Ovary (tissue), 9 donors: ENCODE measurements around the gene ANKRD39. TPM values are rescaled to one million over a fixed set of nuclear protein-coding genes. Genes with fewer than 3 reads are reported as not detected.

Experiments used
- DNase-seq, 5 donors: peaks; one replicate each; pipeline ENCODE4 v3.0.0-alpha.2; 2019 to 2020
- H3K27ac ChIP-seq, 2 donors: fragments of 200-600 bp; one replicate each; pipeline versions ENCODE4 v1.5.1 to v1.8.0; 2019 to 2022
- H3K27me3 ChIP-seq: fragments of 200-600 bp; one replicate; pipeline ENCODE4 v1.8.0; 2022
- H3K36me3 ChIP-seq: fragments of 200-600 bp; sonication (generic); one replicate; pipeline ENCODE4 v1.5.1; 2019
- H3K4me1 ChIP-seq: one replicate; pipeline ENCODE4 v1.8.1; 2013; ENCODE audit warnings: mild to moderate bottlenecking, moderate library complexity; ENCODE audit not compliant: insufficient read depth
- H3K4me3 ChIP-seq: fragments of 200-600 bp; sonication (generic); one replicate; pipeline ENCODE4 v1.5.1; 2017
- H3K9me3 ChIP-seq, 2 donors: fragments of 200-600 bp in 1 of 2; sonication (generic) in 1 of 2; one replicate each; pipeline versions ENCODE4 v1.5.1 to v1.8.1; 2013 to 2019; ENCODE audit warnings: mild to moderate bottlenecking in 1 of 2, moderate library complexity in 1 of 2
- EP300 ChIP-seq: sonication (generic); formaldehyde crosslinking; IDR thresholded peaks from one replicate; pipeline ENCODE4 v1.6.1; 2017; ENCODE audit warnings: antibody characterized with exemption
- POLR2A ChIP-seq: fragments of 450-650 bp; IDR thresholded peaks from one replicate; pipeline ENCODE4 v1.6.1; 2017; ENCODE audit warnings: antibody characterized with exemption, mild to moderate bottlenecking, moderate library complexity
- WGBS, 3 donors: extraction: QIAGEN DNeasy Blood & Tissue Kit in 1 of 3; methylation state at CpG; one replicate each; pipeline versions ENCODE4 v1.1.5 to v1.1.7; 2013 to 2017; 5-methylcytosine and 5-hydroxymethylcytosine counted together
- intact Hi-C, 4 donors: fragments of 100-400 bp; cut with DNase I; formaldehyde crosslinking; loops; one replicate each; pipeline versions ENCODE4 v1.11.0 to v1.15.1; 2022 to 2023
- polyA plus RNA-seq, 2 donors: library from polyadenylated mRNA; stranded (reverse); fragments of 200-250 nt in 1 of 2; fragments of 350-450 nt in 1 of 2; fragmentation: Illumina TruSeq in 1 of 2; extraction: RNeasy Lipid Tissue Mini Kit (QIAGEN cat#74804) in 1 of 2; gene quantifications; one replicate each; pipeline ENCODE4 v1.2.3, GENCODE V29; 2013 to 2014
- total RNA-seq, 7 donors: library from RNA; depleted of rRNA in 2 of 7; stranded (reverse); fragments of >200 nt in 2 of 7; fragmentation: NEBNext Ultra II Directional in 3 of 7; extraction: Animal tissue kit (Norgen Biotek cat#: 25700) in 3 of 7; gene quantifications; one replicate each; pipeline versions ENCODE4 v1.1.0 to v1.2.4, GENCODE V29; 2016 to 2023
- TF ChIP-seq, protein P1 (sequence below), 3 donors: fragments of 450-650 bp in 2 of 3; fragments of 200-600 bp in 1 of 3; IDR thresholded peaks; one replicate each; pipeline versions ENCODE4 v1.5.1 to v1.8.0; 2016 to 2022; ENCODE audit warnings: antibody characterized with exemption in 3 of 3, mild to moderate bottlenecking in 1 of 3
- donor health status: DM: no; HTN: no; CAD: no; lungs with moderate emphysema.
- donor health status: DM: no; HTN: no; CAD: no.
- donor health status: Bipolar disorder and iron deficiency.
- donor health status: DM: yes; HTN: yes; CAD: no.
- donor health status: DM: no; HTN: no; CAD: no.
- donor health status: DM: yes; HTN: yes; CAD: no.

Gene ANKRD39
- total and polyA plus RNA-seq, 9 donors = 2.6 to 14.7 (median 12.7) TPM

GRCh38 chr2:96861074-96861473 lies 3.3 kb upstream of the ANKRD39 start:
- TF ChIP-seq EP300 (no peak), POLR2A (no peak)
- TF ChIP-seq, protein P1, sequence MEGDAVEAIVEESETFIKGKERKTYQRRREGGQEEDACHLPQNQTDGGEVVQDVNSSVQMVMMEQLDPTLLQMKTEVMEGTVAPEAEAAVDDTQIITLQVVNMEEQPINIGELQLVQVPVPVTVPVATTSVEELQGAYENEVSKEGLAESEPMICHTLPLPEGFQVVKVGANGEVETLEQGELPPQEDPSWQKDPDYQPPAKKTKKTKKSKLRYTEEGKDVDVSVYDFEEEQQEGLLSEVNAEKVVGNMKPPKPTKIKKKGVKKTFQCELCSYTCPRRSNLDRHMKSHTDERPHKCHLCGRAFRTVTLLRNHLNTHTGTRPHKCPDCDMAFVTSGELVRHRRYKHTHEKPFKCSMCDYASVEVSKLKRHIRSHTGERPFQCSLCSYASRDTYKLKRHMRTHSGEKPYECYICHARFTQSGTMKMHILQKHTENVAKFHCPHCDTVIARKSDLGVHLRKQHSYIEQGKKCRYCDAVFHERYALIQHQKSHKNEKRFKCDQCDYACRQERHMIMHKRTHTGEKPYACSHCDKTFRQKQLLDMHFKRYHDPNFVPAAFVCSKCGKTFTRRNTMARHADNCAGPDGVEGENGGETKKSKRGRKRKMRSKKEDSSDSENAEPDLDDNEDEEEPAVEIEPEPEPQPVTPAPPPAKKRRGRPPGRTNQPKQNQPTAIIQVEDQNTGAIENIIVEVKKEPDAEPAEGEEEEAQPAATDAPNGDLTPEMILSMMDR (IDR thresholded peaks at IDR 0.05) = no peak
- intact Hi-C loops = loop anchor here in 1 of 4 donors (2.0 kb wide), 1 partner anchor 96 kb away; no protein-coding TSS in a partner anchor
- DNase-seq = peak in 1 of 5 donors; percentile 25
- Histone ChIP-seq H3K4me3 (no peak overlapping the region), H3K9me3 (no peaks in the 10 kb centered on the region), H3K27me3 (no peaks in the 10 kb centered on the region), H3K4me1 (peaks cover 14% of the 10 kb centered on the region), H3K36me3 (no peaks in the 10 kb centered on the region), H3K27ac (no peak overlapping the region)
- WGBS, 3 donors = 83 to 92% (median 84%) methylated on average over 16 to 17 of the region's 17 CpGs

- Histone ChIP-seq H3K4me3 (no peak overlapping the region), H3K27ac (peak overlapping the region in 1 of 2 donors; percentile 66), H3K36me3 (no peaks in the 10 kb centered on the region), H3K27me3 (no peaks in the 10 kb centered on the region), H3K4me1 (peaks cover 14% of the 10 kb centered on the region), H3K9me3 (no peaks in the 10 kb centered on the region)
- intact Hi-C loops = loop anchor here in 1 of 4 donors (2.0 kb wide), 1 partner anchor 96 kb away; no protein-coding TSS in a partner anchor
- WGBS, 3 donors = 62 to 67% (median 63%) methylated on average over 34 to 38 of the region's 38 CpGs
- no peak for DNase-seq
- no peak for TF ChIP-seq EP300
- TF ChIP-seq, protein P1 (IDR thresholded peaks at IDR 0.05) = no peak
- no peak for TF ChIP-seq POLR2A
Observed at GRCh38 chr2:96860065-96861029, 2.5 kb upstream of the ANKRD39 start.

GRCh38 chr2:96859681-96860064 lies 1.9 kb upstream of the ANKRD39 start:
- no peak for DNase-seq
- H3K27ac ChIP-seq = peak overlapping the region in 1 of 2 donors; percentile 66
- no peak overlapping the region for H3K4me3 ChIP-seq
- no peaks in the 10 kb centered on the region for H3K27me3 ChIP-seq
- no peaks in the 10 kb centered on the region for H3K36me3 ChIP-seq
- peaks cover 14% of the 10 kb centered on the region for H3K4me1 ChIP-seq
- no peaks in the 10 kb centered on the region for H3K9me3 ChIP-seq
- 34 to 36% (median 36%) methylated on average over 4 of the region's 4 CpGs for WGBS, 3 donors
- intact Hi-C loops = loop anchor here in 2 of 4 donors (2.0 to 5.0 kb wide), 2 partner anchors 93 to 97 kb away; no protein-coding TSS in a partner anchor
- TF ChIP-seq, protein P1 (IDR thresholded peaks at IDR 0.05) = no peak
- no peak for TF ChIP-seq EP300
- TF ChIP-seq POLR2A = no peak

- WGBS, 3 donors = 33 to 41% (median 38%) methylated on average over 11 of the region's 11 CpGs
- H3K4me1 ChIP-seq = peaks cover 14% of the 10 kb centered on the region
- H3K4me3 ChIP-seq = no peak overlapping the region
- intact Hi-C loops = loop anchor here in 1 of 4 donors (5.0 kb wide), 1 partner anchor 93 kb away; no protein-coding TSS in a partner anchor
- peak overlapping the region; percentile 21 to 66 for H3K27ac ChIP-seq
- H3K27me3 ChIP-seq = no peaks in the 10 kb centered on the region
- H3K36me3 ChIP-seq = no peaks in the 10 kb centered on the region
- TF ChIP-seq EP300 (no peak), POLR2A (no peak)
- TF ChIP-seq, protein P1 (IDR thresholded peaks at IDR 0.05) = no peak
- peak; percentile 59 to 76 (median 68) for DNase-seq
- no peaks in the 10 kb centered on the region for H3K9me3 ChIP-seq
Observed at GRCh38 chr2:96859099-96859649, 1.4 kb upstream of the ANKRD39 start.
